ENCODE results near the gene GNAZ.
"Not testable (repeated sequence)": the region's sequence is repeated elsewhere in the genome, so short reads cannot be mapped to it uniquely, and the experiment has no call there.

Gene GNAZ

GRCh38 chr22:23070418-23071229 lies at the start of gene GNAZ:
Gene GNAZ (plus strand): TSS chr22:23070519. CDS start chr22:23095696, 25,177 bp downstream.
- DNase-seq (ENCODE audit: low spot score) = no peak

GRCh38 chr22:23020659-23021293 lies 49.5 kb upstream of the GNAZ start:
- no peak for DNase-seq (ENCODE audit: low spot score)

DNA sequence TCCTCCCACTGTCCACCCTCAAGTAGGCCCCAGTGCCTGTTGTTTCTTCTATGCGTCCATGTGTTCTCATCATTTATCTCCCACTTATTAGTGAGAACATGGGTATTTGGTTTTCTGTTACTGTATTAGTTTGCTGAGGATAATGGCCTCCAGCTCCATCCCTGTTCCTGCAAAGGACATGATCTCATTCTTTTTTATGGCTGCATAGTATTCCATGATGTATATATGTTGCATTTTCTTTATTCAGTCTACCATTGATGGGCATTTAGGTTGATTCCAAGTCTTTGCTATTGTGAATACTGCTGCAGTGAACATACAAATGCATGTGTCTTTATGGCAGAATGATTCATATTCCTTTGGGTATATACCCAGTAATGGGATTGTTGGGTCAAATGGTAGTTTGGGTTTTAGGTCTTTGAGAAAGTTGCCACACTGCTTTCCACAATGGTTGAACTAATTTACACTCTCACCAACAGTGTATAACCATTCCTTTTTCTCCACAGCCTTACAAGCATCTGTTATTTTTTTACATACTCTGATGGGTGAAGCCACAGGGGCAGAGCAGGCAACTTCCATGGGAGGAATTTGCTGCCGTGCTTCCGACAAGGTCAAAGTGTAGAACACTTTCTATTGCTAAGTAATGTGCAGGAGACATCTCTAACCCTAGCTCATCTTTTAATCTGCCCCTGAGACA lies 48.5 kb upstream of the GNAZ start:
- not testable (repeated sequence) for DNase-seq (ENCODE audit: low spot score)

DNA sequence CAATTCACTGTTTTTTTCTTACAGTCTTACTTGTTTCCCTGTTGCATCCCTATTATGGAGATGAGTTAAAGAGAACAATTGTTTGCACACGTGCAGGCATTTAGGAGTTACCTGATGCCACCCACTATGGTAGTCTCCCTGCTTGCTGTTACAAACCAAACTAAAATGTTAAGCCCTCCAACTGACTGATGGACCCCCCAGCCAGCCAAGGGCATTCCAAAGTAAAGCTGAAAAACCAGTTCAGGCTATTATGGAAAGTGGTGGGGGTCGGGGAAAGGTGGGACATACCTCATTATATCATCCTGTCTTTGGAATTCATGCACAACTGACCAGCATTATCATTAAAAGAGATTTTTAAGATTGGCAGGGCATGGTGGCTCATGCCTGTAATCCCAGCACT lies 47.0 kb upstream of the GNAZ start:
- no peak for DNase-seq (ENCODE audit: low spot score)

DNA sequence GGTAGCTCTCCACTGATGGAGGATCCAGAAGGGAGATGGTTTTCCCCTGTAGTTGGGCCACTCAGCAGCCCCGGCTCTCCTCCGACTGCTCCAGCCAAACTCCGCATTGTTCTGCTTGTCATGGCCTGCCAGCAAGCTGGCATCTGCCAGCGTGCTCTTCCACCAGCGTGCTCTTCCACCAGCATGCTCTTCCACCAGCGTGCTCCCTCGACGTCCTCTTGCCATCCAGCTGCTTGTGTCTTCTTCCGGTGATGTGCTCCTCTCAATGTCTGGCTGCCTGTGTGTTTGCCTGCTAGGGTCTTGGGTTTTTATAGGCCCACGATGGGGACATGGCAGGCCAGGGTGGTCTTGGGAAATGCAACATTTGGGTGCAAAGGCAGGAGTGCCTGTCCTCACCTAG lies 43.5 kb upstream of the GNAZ start:
- DNase-seq (ENCODE audit: low spot score) = no peak

DNA sequence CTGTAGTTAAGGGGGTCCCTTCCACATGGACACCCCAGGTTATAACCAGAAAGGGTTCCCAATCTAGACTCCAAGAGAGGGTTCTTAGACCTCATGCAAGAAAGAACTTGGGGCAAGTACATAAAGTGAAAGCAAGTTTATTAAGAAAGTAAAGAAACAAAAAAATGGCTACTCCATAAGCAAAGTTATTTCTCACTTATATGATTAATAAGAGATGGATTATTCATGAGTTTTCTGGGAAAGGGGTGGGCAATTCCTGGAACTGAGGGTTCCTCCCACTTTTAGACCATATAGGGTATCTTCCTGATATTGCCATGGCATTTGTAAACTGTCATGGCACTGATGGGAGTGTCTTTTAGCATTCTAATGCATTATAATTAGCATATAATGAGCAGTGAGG lies 42.5 kb upstream of the GNAZ start:
- not testable (repeated sequence) for DNase-seq (ENCODE audit: low spot score)

GRCh38 chr22:23029521-23030228 lies 40.6 kb upstream of the GNAZ start:
- DNase-seq (ENCODE audit: low spot score) = no peak

DNA sequence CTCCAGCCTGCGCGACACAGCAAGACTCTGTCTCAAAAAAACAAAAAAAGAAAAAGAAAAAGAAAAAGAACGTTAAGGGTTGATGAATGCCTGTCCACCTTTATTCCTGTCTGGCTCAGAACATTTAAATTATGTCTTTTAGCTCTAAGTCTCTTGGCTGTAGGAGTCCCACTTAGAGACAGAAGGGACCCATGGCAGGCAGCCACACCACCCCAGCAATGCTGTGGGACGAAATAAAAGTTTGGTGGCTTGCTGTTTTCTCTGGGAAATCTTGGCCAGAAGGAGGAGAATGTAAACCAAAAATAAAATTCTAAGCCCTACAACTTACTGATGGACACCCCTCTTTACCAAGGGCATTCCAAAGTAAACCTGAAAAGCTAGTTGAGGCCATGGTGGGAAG lies 38.9 kb upstream of the GNAZ start:
- DNase-seq (ENCODE audit: low spot score) = no peak

DNA sequence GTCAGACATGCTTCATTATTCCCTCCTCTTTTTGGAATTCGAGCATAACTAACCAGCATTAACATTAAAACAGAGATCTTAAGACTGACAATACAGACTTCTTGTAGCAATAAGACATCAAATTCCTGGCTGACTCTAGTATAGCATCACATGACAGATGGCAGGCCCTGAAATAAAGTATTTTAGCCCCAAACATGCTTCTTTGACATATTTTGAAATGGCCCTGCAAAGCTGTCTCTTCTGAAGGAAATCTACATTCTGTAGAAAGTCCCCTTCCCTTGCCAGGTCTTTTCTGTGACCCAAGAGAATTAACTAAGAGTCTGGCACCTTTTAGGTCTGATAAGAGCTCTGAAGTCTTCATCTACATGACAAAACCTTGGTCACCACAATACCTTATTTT lies 38.5 kb upstream of the GNAZ start:
- no peak for DNase-seq (ENCODE audit: low spot score)

- no peak for DNase-seq (ENCODE audit: low spot score)
Measured at GRCh38 chr22:23032658-23033057, 37.7 kb upstream of the GNAZ start.

DNA sequence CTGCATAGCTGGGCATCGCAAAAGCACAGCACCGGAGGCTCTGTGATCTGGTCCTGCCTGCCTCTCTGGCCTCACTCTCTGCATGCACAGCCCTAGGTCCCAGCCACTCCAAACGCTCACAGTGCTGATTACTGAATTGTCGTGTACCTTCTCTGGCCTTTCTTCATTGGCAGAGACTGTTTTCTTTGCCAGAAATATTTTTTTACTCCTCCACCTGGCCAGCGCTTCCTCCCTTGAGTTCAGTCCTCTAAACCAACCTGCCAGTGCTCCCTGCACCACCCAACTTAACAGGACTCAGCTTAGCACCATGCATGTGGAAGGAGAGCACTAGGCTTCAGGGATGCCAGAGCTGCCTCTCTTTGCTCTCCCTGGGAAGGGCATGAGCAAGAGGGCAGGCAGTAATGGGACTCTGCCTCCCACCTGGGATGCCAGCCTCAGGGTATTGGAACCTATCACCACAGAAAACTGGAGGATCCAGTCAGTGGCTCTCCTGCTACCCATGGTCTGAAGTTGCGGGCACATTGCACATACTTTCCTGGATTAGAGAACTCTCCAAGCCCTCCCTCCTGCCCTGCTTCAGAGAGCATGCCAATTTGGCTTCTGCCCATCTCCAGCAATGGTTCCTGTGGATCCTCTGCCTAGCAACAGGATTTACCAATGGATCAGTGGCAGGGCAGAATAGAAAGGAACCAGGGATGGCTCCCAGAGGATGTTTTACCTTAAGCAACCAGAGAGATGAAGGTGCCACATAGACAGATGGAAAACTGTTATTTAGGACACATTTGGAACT lies 37.0 kb upstream of the GNAZ start:
- no peak for DNase-seq (ENCODE audit: low spot score)

- DNase-seq (ENCODE audit: low spot score) = no peak
Measured at GRCh38 chr22:23034621-23035556, 35.4 kb upstream of the GNAZ start.

DNA sequence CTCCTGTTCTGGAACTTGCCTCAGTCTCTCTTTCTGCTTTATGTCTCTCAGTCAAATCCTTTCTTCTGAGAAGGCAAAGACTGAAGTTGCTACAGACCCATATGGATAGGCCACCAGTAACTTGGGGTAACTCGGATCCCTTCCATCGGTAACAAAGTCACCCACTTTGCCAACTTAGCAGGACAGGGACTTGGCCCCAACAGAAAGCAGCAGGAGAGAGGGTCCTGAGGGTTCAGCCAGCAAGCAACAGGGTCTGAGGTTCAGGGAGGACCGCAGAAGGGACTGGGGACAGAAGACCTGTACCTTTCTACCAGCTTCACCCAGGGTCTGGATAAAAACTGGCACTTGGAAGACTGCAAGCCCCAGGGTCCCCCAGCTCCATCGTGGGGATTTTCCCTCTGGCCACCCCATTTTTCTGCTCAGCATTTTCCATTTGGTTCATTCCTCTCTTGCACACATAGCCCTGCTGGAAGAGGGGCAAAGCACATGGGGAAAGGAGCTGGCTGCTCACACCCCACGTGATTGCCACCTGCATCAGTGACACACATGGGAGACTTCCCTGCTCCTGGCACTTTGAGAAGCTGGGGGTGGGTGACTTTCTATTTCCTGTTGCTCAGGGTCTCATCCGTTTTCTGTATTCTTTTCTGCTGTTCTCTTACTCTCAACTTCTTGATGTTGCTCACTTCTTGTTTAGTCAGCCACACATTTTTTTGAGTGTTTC lies 34.6 kb upstream of the GNAZ start:
- DNase-seq (ENCODE audit: low spot score) = no peak

DNA sequence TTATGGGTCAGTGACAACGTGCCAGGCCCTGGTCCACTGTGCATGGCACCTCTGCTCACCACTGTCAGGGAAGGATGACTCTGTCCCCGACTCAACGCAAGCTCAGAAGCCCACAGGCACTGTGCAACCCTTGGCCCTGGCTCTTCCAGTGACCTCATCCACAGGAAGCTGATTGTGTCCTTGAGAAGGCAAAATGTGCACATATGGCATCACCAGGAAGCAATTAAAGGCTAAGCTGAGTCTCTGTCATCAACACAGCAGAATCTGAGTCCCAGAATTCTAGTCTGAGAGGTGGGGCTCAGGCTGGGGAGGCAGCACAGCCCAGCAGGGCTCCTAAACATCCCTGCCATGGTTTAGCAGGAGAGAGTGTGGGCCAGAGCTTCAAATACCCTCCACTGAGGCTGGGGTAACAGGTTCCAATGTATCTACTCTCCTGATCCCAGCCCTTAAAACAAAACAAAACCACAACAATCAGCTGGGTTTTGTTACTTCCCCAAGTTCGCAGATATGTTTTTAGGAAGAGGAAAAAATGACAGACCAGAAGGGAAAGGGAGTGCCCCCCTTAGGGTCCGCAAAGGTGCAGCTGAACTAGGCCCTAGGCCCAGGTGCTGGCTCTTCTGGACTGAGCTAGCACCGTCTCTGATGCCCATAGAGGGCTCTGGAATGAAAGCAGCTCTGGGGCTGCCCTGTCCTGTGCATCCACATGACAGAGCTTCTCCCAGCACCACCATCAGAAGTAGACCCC lies 33.5 kb upstream of the GNAZ start:
- DNase-seq (ENCODE audit: low spot score) = no peak

DNA sequence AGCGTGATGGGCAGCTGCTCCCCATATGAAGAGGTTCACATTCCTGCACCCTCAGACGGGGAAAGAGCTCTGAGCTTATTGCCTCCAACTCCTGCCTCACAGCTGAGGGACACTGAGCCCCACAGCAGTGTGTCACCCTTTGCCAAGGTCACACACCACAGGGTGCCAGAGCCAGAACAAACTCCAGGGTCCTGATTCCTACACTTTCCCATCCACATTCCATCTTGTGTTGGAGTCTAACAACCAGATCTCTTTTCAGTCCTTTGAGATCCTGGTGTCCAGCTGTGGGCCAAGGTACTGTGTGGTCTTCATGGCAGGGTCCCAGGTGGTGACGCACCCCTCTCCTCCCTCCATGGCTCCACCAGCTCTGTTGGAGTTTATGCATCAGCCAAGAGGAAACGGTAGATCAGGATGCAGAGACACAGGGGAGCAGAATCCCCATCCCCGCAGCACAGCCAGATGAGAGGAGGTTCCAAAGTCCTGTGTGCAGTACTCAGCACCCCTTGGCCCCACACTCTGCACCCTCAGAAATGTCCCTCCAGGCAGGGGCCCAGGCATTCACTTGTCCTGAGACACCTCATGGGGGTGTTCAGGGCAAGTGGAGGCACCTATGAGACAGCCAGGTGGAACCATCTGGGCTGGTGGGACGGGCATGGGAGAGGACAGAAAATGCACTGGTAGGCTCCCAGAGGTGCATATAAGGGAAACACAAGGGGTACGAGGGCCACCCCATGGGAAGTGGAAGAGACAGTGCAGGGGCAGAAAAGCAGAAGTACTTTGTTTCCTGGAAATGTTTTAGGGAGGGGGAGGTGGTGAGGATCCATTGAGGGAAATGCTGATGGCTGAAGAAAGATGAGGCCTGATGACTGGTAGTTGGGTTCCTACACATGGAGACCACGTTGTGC lies 32.6 kb upstream of the GNAZ start:
- no peak for DNase-seq (ENCODE audit: low spot score)

DNA sequence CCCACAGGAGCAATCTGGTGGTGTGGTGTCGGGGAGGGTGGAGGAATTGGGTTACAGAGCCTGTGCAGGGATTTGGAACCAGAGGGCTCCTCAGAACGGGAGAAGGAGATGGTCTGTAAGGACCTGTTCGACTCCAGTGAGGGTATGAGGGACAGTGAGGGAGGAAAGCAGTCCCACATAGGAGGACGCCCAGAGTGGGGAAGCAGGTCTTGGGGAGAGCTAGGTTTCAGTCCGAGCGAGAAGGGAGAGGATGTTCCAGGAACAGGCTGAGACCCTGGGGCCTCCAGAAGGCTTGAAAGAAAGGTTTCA lies 32.0 kb upstream of the GNAZ start:
- no peak for DNase-seq (ENCODE audit: low spot score)

DNA sequence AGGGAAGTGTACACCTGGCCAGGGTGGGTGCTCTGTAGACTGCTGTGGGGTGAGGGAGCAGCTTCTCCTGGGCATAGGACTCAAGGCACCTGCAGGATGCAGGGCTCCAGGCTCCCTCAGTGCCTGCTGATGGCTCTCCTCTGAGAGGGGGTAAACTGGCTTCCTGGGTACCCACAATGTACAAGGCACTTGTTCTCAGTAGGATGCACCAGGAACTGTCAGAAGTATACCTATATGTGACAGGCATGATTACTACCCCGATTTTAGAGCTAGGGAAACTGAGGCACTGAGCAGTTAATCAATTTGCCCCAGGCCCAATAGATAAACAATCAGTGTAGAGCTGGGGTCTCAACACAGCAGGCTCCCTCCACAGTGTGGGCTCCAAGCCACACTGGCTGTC lies 31.4 kb upstream of the GNAZ start:
- no peak for DNase-seq (ENCODE audit: low spot score)

DNA sequence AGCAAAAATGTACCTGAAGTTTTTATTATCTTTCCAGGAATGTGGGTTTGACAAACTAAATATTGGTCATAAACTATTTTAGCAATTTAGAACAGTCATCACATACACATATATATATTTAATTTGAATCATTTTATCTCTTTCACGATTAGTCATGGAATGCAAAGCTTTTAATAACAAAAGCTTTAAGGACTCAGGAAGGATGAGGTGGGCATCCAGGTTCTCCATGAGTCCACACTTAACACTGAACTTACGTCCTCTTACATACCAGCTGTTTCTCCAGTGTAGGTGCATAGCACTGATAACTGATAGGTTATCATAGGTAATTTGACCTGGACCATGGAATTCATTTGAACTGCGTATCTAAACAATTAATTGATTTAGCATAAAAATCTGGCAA lies 28.1 kb upstream of the GNAZ start:
- no peak for DNase-seq (ENCODE audit: low spot score)
